ENCODE results near the gene ACP7.
"Not testable (repeated sequence)": the region's sequence is repeated elsewhere in the genome, so short reads cannot be mapped to it uniquely, and the experiment has no call there.

Gene ACP7

GRCh38 chr19:39110263-39110967, 26.2 kb downstream of the ACP7 start:
- DNase-seq = peak; percentile 90

- DNase-seq = no peak
Observed at GRCh38 chr19:39111593-39112199, 27.5 kb downstream of the ACP7 start.

- DNase-seq = no peak
Observed at GRCh38 chr19:39112338-39112890, 28.2 kb downstream of the ACP7 start.

GRCh38 chr19:39113199-39113598, 29.0 kb downstream of the ACP7 start:
- no peak for DNase-seq

- no peak for DNase-seq
Observed at GRCh38 chr19:39115105-39115847, 31.1 kb downstream of the ACP7 start.

GRCh38 chr19:39117023-39117422, 32.9 kb downstream of the ACP7 start:
- not testable (repeated sequence) for DNase-seq

GRCh38 chr19:39119830-39120229, 35.7 kb downstream of the ACP7 start:
- no peak for DNase-seq

- no peak for DNase-seq
Observed at GRCh38 chr19:39122934-39123731, 39.0 kb downstream of the ACP7 start.

GRCh38 chr19:39124136-39124764, 40.1 kb downstream of the ACP7 start:
- DNase-seq = no peak

- no peak for DNase-seq
Observed at GRCh38 chr19:39125199-39125553, 41.0 kb downstream of the ACP7 start.

GRCh38 chr19:39125554-39126311, 41.6 kb downstream of the ACP7 start, which contains the start of gene PAK4:
PAK4 (plus strand) TSS chr19:39125786; CDS start chr19:39169554, 43,768 bp downstream.
- peak; percentile 99 for DNase-seq

GRCh38 chr19:39126312-39127187, 42.4 kb downstream of the ACP7 start:
- DNase-seq = no peak

GRCh38 chr19:39127812-39128515, 43.8 kb downstream of the ACP7 start:
- DNase-seq = no peak

GRCh38 chr19:39128516-39129079, 44.4 kb downstream of the ACP7 start:
- no peak for DNase-seq

- no peak for DNase-seq
Observed at GRCh38 chr19:39129116-39129515, 44.9 kb downstream of the ACP7 start.

GRCh38 chr19:39130337-39131254, 46.4 kb downstream of the ACP7 start:
- DNase-seq = no peak

- no peak for DNase-seq
Observed at GRCh38 chr19:39131255-39131755, 47.1 kb downstream of the ACP7 start.

- peak; percentile 30 for DNase-seq
Observed at GRCh38 chr19:39132344-39132969, 48.3 kb downstream of the ACP7 start.

All from stimulated activated CD8-positive, alpha-beta memory T cell treated with anti-CD3 and anti-CD28 coated beads, Interleukin-4, amount 100 ng/mL, for 48 hours (primary cell).